Type B pancreatic cell (in vitro differentiated cells): ENCODE measurements around the gene FANCD2OS. TPM values are rescaled to one million over a fixed set of nuclear protein-coding genes. Genes with fewer than 3 reads are reported as not detected.

Experiments used
- DNase-seq: peaks from one replicate; pipeline ENCODE4 v3.0.0; 2021; ENCODE audit warnings: mixed read lengths; ENCODE audit not compliant: unreplicated experiment; ENCODE audit errors: extremely low spot score
- H3K27ac Mint-ChIP-seq: 2 replicates; pipeline ENCODE4 v1.8.0; 2021; ENCODE audit warnings: mild to moderate bottlenecking, mixed read lengths
- H3K27me3 Mint-ChIP-seq: 2 replicates; pipeline ENCODE4 v1.8.0; 2021; ENCODE audit warnings: mixed read lengths
- H3K36me3 Mint-ChIP-seq: 2 replicates; pipeline ENCODE4 v1.8.0; 2021; ENCODE audit warnings: mixed read lengths
- H3K4me1 Mint-ChIP-seq: one replicate; pipeline ENCODE4 v1.8.0; 2021; ENCODE audit warnings: mixed read lengths; ENCODE audit not compliant: unreplicated experiment
- H3K4me3 Mint-ChIP-seq: 2 replicates; pipeline ENCODE4 v1.8.0; 2021; ENCODE audit warnings: mild to moderate bottlenecking, mixed read lengths
- H3K9me3 Mint-ChIP-seq: 2 replicates; pipeline ENCODE4 v1.8.0; 2021; ENCODE audit warnings: mixed read lengths
- CTCF ChIP-seq: fragments of 200-600 bp; sonication (generic); conservative IDR thresholded peaks from 2 replicates; pipeline ENCODE4 v1.5.0; 2021; ENCODE audit warnings: antibody characterized with exemption, mild to moderate bottlenecking
- total RNA-seq: library from RNA; stranded (reverse); gene quantifications from 2 replicates; pipeline ENCODE4 v1.2.1, GENCODE V29; 2021; ENCODE audit warnings: low replicate concordance

FANCD2OS gene
- total RNA-seq, 1 donor from 2014 or later: not detected

DNA sequence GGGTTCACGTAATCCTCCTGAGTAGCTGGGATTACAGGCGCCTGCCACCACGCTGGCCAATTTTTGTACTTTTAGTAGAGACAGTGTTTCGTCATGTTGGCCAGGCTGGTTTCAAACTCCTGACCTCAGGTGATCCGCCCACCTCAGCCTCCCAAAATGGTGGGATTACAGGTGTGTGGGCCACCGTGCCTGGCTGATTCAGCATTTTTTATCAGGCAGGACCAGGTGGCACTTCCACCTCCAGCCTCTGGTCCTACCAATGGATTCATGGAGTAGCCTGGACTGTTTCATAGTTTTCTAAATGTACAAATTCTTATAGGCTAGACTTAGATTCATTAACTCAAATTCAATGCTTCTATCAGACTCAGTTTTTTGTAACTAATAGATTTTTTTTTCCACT lies 42.9 kb upstream of the FANCD2OS start:
- DNase-seq: no peak
- no peak for TF ChIP-seq CTCF
- no peak overlapping the region for H3K27ac Mint-ChIP-seq
- H3K36me3 Mint-ChIP-seq: peaks cover 35% of the 10 kb centered on the region
- peaks cover 5% of the 10 kb centered on the region for H3K4me1 Mint-ChIP-seq
- no peak overlapping the region for H3K4me3 Mint-ChIP-seq
- H3K27me3 Mint-ChIP-seq: no peaks in the 10 kb centered on the region
- H3K9me3 Mint-ChIP-seq: no peaks in the 10 kb centered on the region

- no peak for DNase-seq
- Mint-ChIP-seq H3K27me3 (no peaks in the 10 kb centered on the region), H3K36me3 (peaks cover 32% of the 10 kb centered on the region), H3K4me3 (no peak overlapping the region), H3K9me3 (no peaks in the 10 kb centered on the region), H3K27ac (no peak overlapping the region), H3K4me1 (peaks cover 9% of the 10 kb centered on the region)
- TF ChIP-seq CTCF: no peak
Measured at GRCh38 chr3:10149226-10149625, 41.2 kb upstream of the FANCD2OS start.

DNA sequence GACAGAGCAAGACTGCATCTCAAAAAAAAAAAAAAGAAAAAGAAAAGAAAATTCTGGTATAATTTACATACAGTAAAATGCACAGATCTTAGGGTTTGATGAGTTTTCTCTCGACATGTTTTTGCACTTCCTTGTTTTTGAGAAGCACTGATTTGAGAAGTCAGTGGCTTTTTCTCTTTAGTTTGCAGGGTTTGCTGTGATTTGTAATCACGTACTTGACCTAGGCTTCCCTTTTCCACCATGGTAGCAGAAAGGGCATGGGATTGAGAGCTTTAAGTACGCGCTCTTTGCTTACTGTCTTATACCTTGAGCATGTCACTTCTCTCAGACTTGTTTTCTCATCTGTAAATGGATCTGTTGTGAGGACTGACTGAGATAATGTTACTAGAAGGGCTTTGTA lies 37.6 kb upstream of the FANCD2OS start:
- H3K36me3 Mint-ChIP-seq: peaks cover 33% of the 10 kb centered on the region
- H3K27ac Mint-ChIP-seq: no peak overlapping the region
- no peaks in the 10 kb centered on the region for H3K9me3 Mint-ChIP-seq
- peak overlapping the region; percentile 63 for H3K4me3 Mint-ChIP-seq
- no peaks in the 10 kb centered on the region for H3K27me3 Mint-ChIP-seq
- DNase-seq: no peak
- peaks cover 19% of the 10 kb centered on the region for H3K4me1 Mint-ChIP-seq
- no peak for TF ChIP-seq CTCF

DNA sequence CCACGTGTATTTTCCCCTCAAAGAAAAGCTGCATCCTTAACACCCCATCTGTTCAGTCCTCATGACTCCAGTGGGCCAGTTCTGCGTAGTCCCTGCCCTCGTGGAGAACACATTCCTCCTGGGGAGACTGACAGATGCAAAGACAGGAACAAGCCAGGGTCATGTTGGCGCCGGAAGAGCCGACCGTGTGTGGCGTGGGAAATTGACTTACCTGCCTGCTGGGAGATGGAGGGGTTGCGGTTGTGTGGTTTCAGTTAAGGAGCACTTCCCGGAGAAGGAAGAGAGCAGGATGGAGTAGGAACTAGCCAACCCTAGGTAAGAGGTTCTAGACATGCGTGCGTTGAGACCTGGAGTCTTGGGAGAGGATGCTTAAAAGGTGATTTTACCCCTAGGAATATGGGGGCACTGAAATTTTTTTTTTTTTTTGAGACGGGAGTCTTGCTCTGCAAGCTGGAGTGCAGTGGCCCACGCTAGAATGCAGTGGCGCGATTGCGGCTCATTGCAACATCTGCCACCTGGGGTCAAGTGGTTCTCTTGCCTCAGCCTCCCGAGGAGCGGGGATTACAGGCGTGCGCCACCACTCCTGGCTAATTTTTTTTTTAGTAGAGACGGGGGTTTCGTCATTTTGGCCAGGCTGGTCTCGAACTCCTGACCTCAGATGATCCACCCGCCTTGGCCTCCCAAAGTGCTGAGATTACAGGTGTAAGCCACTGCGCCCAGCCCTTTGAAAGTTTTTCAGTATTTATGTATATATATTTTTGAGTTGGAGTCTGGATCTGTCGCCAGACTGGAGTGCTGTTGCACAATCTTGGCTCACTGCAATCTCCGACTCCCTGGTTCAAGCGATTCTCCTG lies 34.9 kb upstream of the FANCD2OS start:
- Mint-ChIP-seq H3K27me3 (no peaks in the 10 kb centered on the region), H3K9me3 (no peaks in the 10 kb centered on the region), H3K36me3 (peaks cover 17% of the 10 kb centered on the region), H3K4me1 (peaks cover 19% of the 10 kb centered on the region), H3K4me3 (peak overlapping the region; percentile 92), H3K27ac (peak overlapping the region; percentile 52)
- DNase-seq: no peak
- no peak for TF ChIP-seq CTCF

DNA sequence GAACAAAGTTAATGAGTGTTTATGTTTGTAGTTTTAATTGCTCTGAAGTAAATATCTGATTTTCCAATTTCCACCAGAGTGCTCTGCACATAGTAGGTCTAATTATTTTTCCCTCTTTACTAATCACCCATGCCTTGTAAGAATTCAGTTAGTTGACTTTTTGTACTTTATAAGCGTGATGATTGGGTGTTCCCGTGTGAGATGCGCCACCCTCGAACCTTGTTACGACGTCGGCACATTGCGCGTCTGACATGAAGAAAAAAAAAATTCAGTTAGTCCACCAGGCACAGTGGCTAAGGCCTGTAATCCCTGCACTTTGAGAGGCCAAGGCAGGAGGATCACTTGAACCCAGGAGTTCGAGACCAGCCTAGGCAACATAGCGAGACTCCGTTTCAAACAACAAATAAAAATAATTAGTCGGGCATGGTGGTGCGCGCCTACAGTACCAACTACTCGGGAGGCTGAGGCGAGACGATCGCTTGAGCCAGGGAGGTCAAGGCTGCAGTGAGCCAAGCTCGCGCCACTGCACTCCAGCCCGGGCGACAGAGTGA lies 33.0 kb upstream of the FANCD2OS start:
- Mint-ChIP-seq H3K4me1 (peaks cover 14% of the 10 kb centered on the region), H3K4me3 (peak overlapping the region; percentile 92), H3K9me3 (no peaks in the 10 kb centered on the region), H3K27ac (peak overlapping the region; percentile 88), H3K36me3 (peaks cover 12% of the 10 kb centered on the region), H3K27me3 (no peaks in the 10 kb centered on the region)
- DNase-seq: no peak
- no peak for TF ChIP-seq CTCF
